CD4-positive, alpha-beta T cell (primary cell): Measurements from ENCODE around the gene DCLK1. TPM values are rescaled to one million over a fixed set of nuclear protein-coding genes. Genes with fewer than 3 reads are reported as not detected.

Experiments
- ATAC-seq: fragments of 200-7000 bp; cut with Tn5 transposase; one replicate; pipeline ENCODE4 v1.10.0; 2022; ENCODE audit warnings: mild to moderate bottlenecking; ENCODE audit not compliant: poor library complexity
- CTCF ChIA-PET: fragments of 350-600 bp; sonication (Branson Sonifier 250); formaldehyde crosslinking; loops from one replicate; lab custom pipeline; 2021; ENCODE audit warnings: antibody characterized with exemption, inconsistent platforms; lab: Charles Lee
- POLR2A ChIA-PET: fragments of 350-600 bp; sonication (Branson Sonifier 250); formaldehyde crosslinking; loops from one replicate; lab custom pipeline; 2021; ENCODE audit warnings: antibody characterized with exemption, inconsistent platforms; lab: Charles Lee
- DNase-seq, 14 experiments: peaks; one replicate each; pipeline ENCODE4 v3.0.0-alpha.2; 2013 to 2020; ENCODE audit warnings: mixed read lengths in 2 of 14
- H3K27ac ChIP-seq, 2 donors: one replicate each; pipeline versions ENCODE4 v1.5.1 to v1.7.0; 2013; ENCODE audit warnings: low read length in 2 of 2, low read depth in 1 of 2, mild to moderate bottlenecking in 1 of 2
- H3K27me3 ChIP-seq, 2 experiments: 1 replicate in 1 of 2; 2 replicates in 1 of 2; pipeline versions ENCODE4 v1.6.1 to v1.7.0; 2013; ENCODE audit warnings: low read length in 2 of 2, control low read depth in 1 of 2, mild to moderate bottlenecking in 1 of 2, moderate library complexity in 1 of 2; ENCODE audit not compliant: insufficient read depth in 2 of 2, control insufficient read depth in 1 of 2
- H3K36me3 ChIP-seq: one replicate; pipeline ENCODE4 v1.6.1; 2013; ENCODE audit warnings: low read length, control low read depth; ENCODE audit not compliant: insufficient read depth
- H3K4me1 ChIP-seq: one replicate; pipeline ENCODE4 v1.6.1; 2013; ENCODE audit warnings: low read length, control low read depth; ENCODE audit not compliant: insufficient read depth
- H3K4me3 ChIP-seq: one replicate; pipeline ENCODE4 v1.5.1; 2013; ENCODE audit warnings: mild to moderate bottlenecking, low read length, moderate library complexity
- H3K9me3 ChIP-seq, 2 experiments: 1 replicate in 1 of 2; 2 replicates in 1 of 2; pipeline versions ENCODE4 v1.6.1 to v1.7.0; 2013; ENCODE audit warnings: low read length in 2 of 2, mild to moderate bottlenecking in 2 of 2, control low read depth in 1 of 2, moderate library complexity in 1 of 2; ENCODE audit not compliant: control insufficient read depth in 1 of 2, insufficient read depth in 1 of 2
- H3K27ac Mint-ChIP-seq: one replicate; pipeline ENCODE4 v1.8.0; 2020; ENCODE audit warnings: mixed read lengths
- H3K27me3 Mint-ChIP-seq: one replicate; pipeline ENCODE4 v1.8.0; 2021; ENCODE audit warnings: mixed read lengths
- H3K36me3 Mint-ChIP-seq: one replicate; pipeline ENCODE4 v1.8.0; 2021; ENCODE audit warnings: low read depth, mixed read lengths
- H3K4me1 Mint-ChIP-seq: one replicate; pipeline ENCODE4 v1.8.0; 2021; ENCODE audit warnings: low read depth, mixed read lengths
- H3K4me3 Mint-ChIP-seq: one replicate; pipeline ENCODE4 v1.8.0; 2020; ENCODE audit warnings: mild to moderate bottlenecking, mixed read lengths
- H3K9me3 Mint-ChIP-seq: one replicate; pipeline ENCODE4 v1.8.0; 2020; ENCODE audit warnings: mixed read lengths
- CTCF ChIP-seq: fragments of 200-600 bp; IDR thresholded peaks from one replicate; pipeline ENCODE4 v1.8.0; 2022; ENCODE audit warnings: antibody characterized with exemption, mild to moderate bottlenecking
- intact Hi-C, 2 experiments: fragments of 100-400 bp; cut with DNase I in 1 of 2; cut with micrococcal nuclease in 1 of 2; formaldehyde crosslinking; loops; one replicate each; pipeline versions ENCODE4 v1.15.1 to v1.9.0; 2023 to 2025; cut with DNase I, micrococcal nuclease
- total RNA-seq, 174 experiments: library from RNA in 2 of 174; stranded (reverse) in 2 of 174; gene quantifications; one replicate each; pipeline ENCODE4 v1.2.3 and lab custom pipeline; 2021 to 2026

DCLK1 gene
- total RNA-seq, 2 experiments from 2014 or later = not detected

- no peaks in the 10 kb centered on the region for H3K4me1 Mint-ChIP-seq
- no peak overlapping the region for H3K4me3 ChIP-seq
- intact Hi-C loops = no loop called here
These were observed 361.4 kb downstream of the DCLK1 start for GRCh38 chr13:35769812-35770211.

GRCh38 chr13:35768551-35768950 lies 362.6 kb downstream of the DCLK1 start:
- Mint-ChIP-seq H3K9me3 (no peaks in the 10 kb centered on the region), H3K4me1 (no peaks in the 10 kb centered on the region), H3K27me3 (no peaks in the 10 kb centered on the region), H3K4me3 (no peak overlapping the region), H3K36me3 (no peaks in the 10 kb centered on the region), H3K27ac (no peak overlapping the region)
- no peak overlapping the region for H3K4me3 ChIP-seq
- H3K4me1 ChIP-seq = no peaks in the 10 kb centered on the region
- ATAC-seq (no peak), DNase-seq (no peak)
- H3K27ac ChIP-seq = no peak overlapping the region
- ChIA-PET POLR2A (no interaction called here), CTCF (no interaction called here)
- H3K27me3 ChIP-seq = no peaks in the 10 kb centered on the region
- intact Hi-C loops = no loop called here
- no peaks in the 10 kb centered on the region for H3K36me3 ChIP-seq
- TF ChIP-seq CTCF = no peak
- peaks cover 0 to 10% of the 10 kb centered on the region in 2 experiments for H3K9me3 ChIP-seq

More at GRCh38 chr13:35769812-35770211, 361.4 kb downstream of the DCLK1 start:
- no peaks in the 10 kb centered on the region for H3K27me3 ChIP-seq
- DNase-seq = no peak
- peaks cover 0 to 3% of the 10 kb centered on the region in 2 experiments for H3K9me3 ChIP-seq
- no peak for ATAC-seq
- no peak for TF ChIP-seq CTCF
- no peaks in the 10 kb centered on the region for H3K4me1 ChIP-seq
- no peak overlapping the region for H3K4me3 Mint-ChIP-seq
- H3K27ac Mint-ChIP-seq = no peak overlapping the region
- ChIA-PET POLR2A (no interaction called here), CTCF (no interaction called here)
- no peaks in the 10 kb centered on the region for H3K36me3 ChIP-seq
- no peaks in the 10 kb centered on the region for H3K27me3 Mint-ChIP-seq
- no peaks in the 10 kb centered on the region for H3K9me3 Mint-ChIP-seq
- no peak overlapping the region for H3K27ac ChIP-seq
- H3K36me3 Mint-ChIP-seq = no peaks in the 10 kb centered on the region

DNA sequence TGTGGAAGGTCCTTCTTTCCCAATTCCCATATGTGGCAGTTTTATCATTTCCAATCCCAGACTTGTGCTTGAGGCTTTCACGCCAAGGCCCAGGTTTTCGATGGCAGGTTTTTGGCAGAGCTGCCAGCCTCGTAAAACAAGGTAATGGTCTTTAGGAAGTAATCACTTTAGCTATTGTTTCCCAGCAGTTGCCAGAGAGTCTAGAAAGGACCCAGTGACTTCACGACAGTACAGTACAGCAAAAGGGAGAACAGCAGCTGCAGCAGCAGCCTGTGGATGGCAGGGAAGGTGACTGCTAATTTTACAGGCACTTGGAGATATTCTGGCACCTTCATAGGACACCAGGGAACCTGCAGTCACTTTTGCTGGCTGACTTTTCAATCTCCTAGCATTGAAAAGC lies 363.1 kb downstream of the DCLK1 start:
- intact Hi-C loops = no loop called here
- no peaks in the 10 kb centered on the region for H3K9me3 Mint-ChIP-seq
- H3K4me1 Mint-ChIP-seq = no peaks in the 10 kb centered on the region
- H3K36me3 Mint-ChIP-seq = no peaks in the 10 kb centered on the region
- ChIA-PET POLR2A (no interaction called here), CTCF (no interaction called here)
- H3K4me3 ChIP-seq = no peak overlapping the region
- H3K27me3 ChIP-seq = no peaks in the 10 kb centered on the region
- no peak overlapping the region for H3K27ac ChIP-seq
- ATAC-seq (no peak), DNase-seq (no peak)
- H3K9me3 ChIP-seq = peaks cover 0 to 10% of the 10 kb centered on the region in 2 experiments
- H3K27ac Mint-ChIP-seq = no peak overlapping the region
- no peaks in the 10 kb centered on the region for H3K36me3 ChIP-seq
- no peak overlapping the region for H3K4me3 Mint-ChIP-seq
- no peaks in the 10 kb centered on the region for H3K4me1 ChIP-seq
- no peaks in the 10 kb centered on the region for H3K27me3 Mint-ChIP-seq
- no peak for TF ChIP-seq CTCF
